Fibroblast of pulmonary artery (primary cell): Measurements from ENCODE around the gene KCNQ2.

Experiments
- DNase-seq: peaks from one replicate; pipeline ENCODE4 v3.0.0-alpha.2; 2010; ENCODE audit warnings: low read depth
- H3K4me3 ChIP-seq: replicated peaks from 2 replicates; pipeline ENCODE4 v1.5.1; 2011; ENCODE audit warnings: low read depth, mild to moderate bottlenecking, control low read depth, low read length, moderate library complexity
- TF ChIP-seq, protein P1 (sequence below): IDR thresholded peaks from 2 replicates; pipeline ENCODE4 v1.5.1; 2011; ENCODE audit warnings: mild to moderate bottlenecking, control low read depth, low read length, inconsistent platforms; ENCODE audit errors: missing control alignments

The KCNQ2 gene

DNA sequence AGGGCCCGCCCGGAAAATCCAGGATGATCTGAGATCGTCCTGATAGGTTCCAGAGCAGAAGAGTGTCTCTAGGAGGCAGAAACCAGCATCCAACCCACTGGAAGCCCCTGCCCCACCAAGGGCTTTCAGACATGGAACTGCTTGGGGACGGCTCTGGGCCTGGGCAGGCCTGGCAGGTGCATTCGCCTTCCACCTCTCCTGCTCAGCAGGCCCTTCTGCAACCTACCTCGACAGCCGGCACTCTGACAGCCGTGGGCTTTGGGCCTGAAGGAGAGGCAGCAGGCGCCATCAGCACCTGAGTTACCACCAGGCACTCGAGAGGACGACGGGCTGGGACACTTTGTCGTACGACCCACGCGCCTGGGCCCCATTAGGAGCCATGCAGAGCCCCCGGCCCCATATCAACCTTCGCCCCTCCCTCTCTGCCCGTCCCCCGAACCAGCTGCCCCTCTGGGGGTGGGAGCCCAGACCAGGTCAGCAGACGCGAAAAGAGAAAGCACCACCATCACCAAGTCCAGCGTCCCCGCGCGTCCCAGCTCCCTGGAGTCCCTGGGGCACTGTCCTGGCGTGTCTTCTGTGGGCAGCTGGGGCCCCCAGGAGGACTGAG lies 44.6 kb downstream of the KCNQ2 start:
- TF ChIP-seq, protein P1, sequence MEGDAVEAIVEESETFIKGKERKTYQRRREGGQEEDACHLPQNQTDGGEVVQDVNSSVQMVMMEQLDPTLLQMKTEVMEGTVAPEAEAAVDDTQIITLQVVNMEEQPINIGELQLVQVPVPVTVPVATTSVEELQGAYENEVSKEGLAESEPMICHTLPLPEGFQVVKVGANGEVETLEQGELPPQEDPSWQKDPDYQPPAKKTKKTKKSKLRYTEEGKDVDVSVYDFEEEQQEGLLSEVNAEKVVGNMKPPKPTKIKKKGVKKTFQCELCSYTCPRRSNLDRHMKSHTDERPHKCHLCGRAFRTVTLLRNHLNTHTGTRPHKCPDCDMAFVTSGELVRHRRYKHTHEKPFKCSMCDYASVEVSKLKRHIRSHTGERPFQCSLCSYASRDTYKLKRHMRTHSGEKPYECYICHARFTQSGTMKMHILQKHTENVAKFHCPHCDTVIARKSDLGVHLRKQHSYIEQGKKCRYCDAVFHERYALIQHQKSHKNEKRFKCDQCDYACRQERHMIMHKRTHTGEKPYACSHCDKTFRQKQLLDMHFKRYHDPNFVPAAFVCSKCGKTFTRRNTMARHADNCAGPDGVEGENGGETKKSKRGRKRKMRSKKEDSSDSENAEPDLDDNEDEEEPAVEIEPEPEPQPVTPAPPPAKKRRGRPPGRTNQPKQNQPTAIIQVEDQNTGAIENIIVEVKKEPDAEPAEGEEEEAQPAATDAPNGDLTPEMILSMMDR = no peak
- H3K4me3 ChIP-seq = no peak overlapping the region
- DNase-seq = no peak

DNA sequence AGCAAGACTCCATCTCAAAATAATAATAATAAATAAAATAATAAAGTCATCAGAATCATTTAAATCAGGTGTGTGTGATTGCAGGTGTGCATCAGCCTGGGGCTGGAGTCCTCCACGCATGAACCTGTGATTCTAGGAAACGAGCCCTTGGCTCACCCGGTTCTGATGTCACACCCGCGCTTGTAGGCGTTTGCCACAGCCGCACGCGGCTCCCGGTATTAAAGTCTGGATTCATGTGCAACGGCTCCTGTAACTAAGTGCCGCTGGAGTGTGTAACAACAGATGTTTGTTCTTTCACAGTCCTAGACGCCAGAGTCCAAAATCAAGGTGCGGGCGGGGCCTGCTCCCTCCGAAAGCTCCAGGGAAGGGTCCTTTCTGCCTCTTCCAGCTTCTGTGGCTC lies 45.2 kb downstream of the KCNQ2 start:
- no peak overlapping the region for H3K4me3 ChIP-seq
- TF ChIP-seq, protein P1 = no peak
- DNase-seq = no peak

DNA sequence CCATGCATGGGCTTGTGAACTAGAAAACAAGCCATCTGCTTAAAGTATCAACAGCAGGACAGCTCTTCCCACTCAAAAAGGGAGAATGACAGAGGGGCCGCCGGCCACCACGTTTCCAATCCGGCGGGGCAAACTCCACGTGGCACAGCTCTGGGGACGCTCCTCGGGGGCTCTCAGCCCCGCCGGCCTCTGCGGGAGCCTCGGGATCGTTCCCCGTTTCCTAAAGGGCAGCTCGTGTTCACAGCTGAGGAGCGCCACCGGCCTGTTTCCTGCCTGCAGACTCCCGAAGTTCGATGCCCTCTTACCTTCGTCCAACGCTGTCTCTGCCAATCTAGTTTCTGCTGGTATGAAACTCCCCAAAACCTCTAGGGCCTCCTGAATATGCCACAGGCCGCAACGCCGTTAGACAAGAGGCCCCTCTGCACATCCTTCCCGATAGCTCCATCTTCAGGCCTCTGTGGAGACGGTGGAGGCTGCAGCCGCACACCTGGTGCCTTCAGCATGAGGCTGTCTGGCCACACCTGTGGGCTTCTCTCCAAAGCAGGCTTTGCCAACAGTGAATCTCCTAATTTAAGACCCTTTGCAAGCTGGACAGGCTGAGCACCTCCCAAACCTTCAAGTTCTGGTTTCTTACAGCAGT lies 46.5 kb downstream of the KCNQ2 start:
- H3K4me3 ChIP-seq = no peak overlapping the region
- DNase-seq = no peak
- TF ChIP-seq, protein P1 = no peak

DNA sequence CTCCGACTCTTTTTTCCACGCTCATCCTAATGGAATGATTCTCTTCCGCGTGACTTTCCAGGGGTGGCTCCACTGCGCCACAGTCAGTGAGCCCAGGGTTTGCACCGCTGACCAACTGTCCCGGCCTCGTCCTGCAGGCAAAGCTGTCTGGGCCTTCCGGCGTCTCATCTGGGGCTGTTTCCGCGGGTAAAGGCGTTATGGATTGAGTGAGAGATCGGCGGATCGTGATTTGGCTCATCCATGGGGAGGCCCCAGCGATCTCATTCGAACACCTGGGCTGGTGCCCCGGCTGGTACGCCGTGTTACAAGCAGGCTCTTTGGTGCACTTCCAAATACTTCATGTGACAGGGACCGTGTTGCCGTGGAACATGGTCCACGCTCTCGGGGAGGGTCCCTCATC lies 47.8 kb downstream of the KCNQ2 start:
- no peak for DNase-seq

DNA sequence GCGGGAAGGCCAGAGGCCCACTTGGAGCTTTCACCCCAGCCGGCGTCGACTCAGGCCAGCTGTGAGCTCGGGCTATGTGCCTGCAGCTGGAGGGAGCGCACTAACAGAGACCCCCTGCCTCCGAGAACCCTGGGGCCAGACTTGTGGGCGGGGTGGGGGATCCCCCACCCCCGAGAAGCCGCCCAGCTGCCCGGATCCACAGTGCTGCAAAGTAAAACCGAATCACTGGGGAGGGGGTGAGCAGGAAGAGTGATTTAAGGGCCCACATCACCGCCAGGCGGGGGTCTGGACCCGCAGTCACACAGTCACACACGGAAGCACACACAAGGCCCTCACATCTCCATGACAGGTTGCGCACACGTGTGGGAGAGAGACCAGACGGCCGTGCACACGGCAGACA lies 48.7 kb downstream of the KCNQ2 start:
- TF ChIP-seq, protein P1 = no peak
- no peak for DNase-seq
- H3K4me3 ChIP-seq = no peak overlapping the region

More for the DNA sequence above, 47.8 kb downstream of the KCNQ2 start:
- TF ChIP-seq, protein P1 = no peak
- no peak overlapping the region for H3K4me3 ChIP-seq

DNA sequence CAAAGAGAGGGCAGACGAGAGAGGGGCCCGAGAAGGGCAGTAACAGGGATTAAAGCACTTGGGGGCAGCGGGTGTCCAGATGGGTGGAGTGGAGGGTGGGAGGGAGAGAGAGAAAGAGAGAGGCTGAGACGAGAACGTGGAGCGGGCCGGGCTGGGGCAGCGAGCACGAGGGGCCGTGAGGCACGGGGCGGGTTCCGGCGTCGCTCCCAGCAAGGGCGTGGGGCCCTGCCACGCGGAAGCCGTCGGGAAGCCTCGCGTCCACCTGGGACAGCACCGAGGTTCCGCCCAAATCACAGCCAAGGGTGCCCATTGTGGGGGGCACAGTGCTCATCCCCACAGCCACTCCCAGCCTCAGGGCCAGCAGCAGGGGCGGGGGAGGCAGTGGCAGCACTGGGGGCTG lies 49.8 kb downstream of the KCNQ2 start:
- TF ChIP-seq, protein P1 = no peak
- no peak for DNase-seq
- H3K4me3 ChIP-seq = no peak overlapping the region

DNA sequence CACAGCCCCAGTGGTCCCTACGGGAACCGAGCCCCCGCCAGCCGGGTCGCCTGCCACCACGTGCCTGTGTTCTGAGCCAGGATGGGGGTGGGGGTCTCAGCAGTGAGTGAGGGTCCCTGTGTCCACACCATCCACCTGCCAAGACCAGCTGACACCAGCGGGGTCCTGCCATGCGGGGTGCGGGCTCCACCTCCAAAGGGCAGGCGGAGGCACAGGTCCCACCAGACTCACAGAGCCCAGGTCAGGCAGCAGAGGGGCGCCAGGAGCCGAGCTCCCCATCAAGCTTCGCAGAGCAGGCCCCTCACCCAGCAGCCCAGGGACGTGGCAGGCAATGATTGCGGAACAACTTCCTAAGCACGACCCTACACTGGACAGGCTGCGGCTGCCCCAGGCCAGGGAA lies 50.5 kb downstream of the KCNQ2 start:
- no peak for DNase-seq
- TF ChIP-seq, protein P1 = no peak
- no peak overlapping the region for H3K4me3 ChIP-seq
